Panc1 (cell line): Measurements from ENCODE around the gene GPRC5D. TPM values are rescaled to one million over a fixed set of nuclear protein-coding genes. Genes with fewer than 3 reads are reported as not detected.

Experiments used
- ATAC-seq: fragments of 200-7000 bp; cut with Tn5 transposase; 2 replicates; pipeline ENCODE4 v1.9.1; 2020; ENCODE audit warnings: mild to moderate bottlenecking, moderate library complexity
- BruUV-seq: library from RNA; stranded (reverse); fragments of 400-500 nt; replicated peaks from 2 replicates; lab custom pipeline; 2021; lab: Mats Ljungman, UMichigan
- CTCF ChIA-PET: fragments of 300-600 bp; sonication (Branson Sonifier 250); formaldehyde crosslinking; loops from one replicate; lab custom pipeline; 2022; ENCODE audit warnings: antibody characterized with exemption; lab: Charles Lee
- POLR2A ChIA-PET: fragments of 300-600 bp; sonication (Branson Sonifier 250); formaldehyde crosslinking; loops from one replicate; lab custom pipeline; 2022; ENCODE audit warnings: antibody characterized with exemption; lab: Charles Lee
- DNase-seq: peaks from one replicate; pipeline ENCODE4 v3.0.0-alpha.2; 2010; ENCODE audit warnings: low read depth, low spot score
- H3K27ac ChIP-seq: 2 replicates; pipeline ENCODE4 v1.5.1; 2011; ENCODE audit warnings: mild to moderate bottlenecking, low read length, inconsistent platforms
- H3K27me3 ChIP-seq: fragments of 200-500 bp; sonication (Bioruptor generic); 2 replicates; pipeline ENCODE4 v1.6.0; 2014; ENCODE audit warnings: low read length, inconsistent platforms; ENCODE audit not compliant: control insufficient read depth, insufficient read depth
- H3K36me3 ChIP-seq: fragments of 200-500 bp; sonication (Bioruptor generic); 2 replicates; pipeline ENCODE4 v1.5.1; 2014; ENCODE audit warnings: inconsistent platforms, mild to moderate bottlenecking, low read length, moderate library complexity; ENCODE audit not compliant: control insufficient read depth, insufficient read depth
- H3K4me1 ChIP-seq: 2 replicates; pipeline ENCODE4 v1.5.1; 2011; ENCODE audit warnings: inconsistent platforms, mild to moderate bottlenecking, low read length, moderate library complexity; ENCODE audit not compliant: control insufficient read depth, insufficient read depth
- H3K4me3 ChIP-seq, 2 experiments: 2 replicates each; pipeline ENCODE4 v1.5.1; 2011 to 2012; ENCODE audit warnings: low read depth in 2 of 2, low read length in 2 of 2, mild to moderate bottlenecking in 2 of 2, inconsistent platforms in 1 of 2, moderate library complexity in 1 of 2
- H3K9me3 ChIP-seq: fragments of 200-500 bp; sonication (Bioruptor generic); 2 replicates; pipeline ENCODE4 v1.5.1; 2014; ENCODE audit warnings: low read depth, mild to moderate bottlenecking, inconsistent platforms, low read length, moderate library complexity; ENCODE audit not compliant: control insufficient read depth, insufficient read depth
- POLR2AphosphoS5 ChIP-seq: IDR thresholded peaks from 2 replicates; pipeline ENCODE4 v1.6.1; 2012; ENCODE audit warnings: mild to moderate bottlenecking, low read depth, low read length, moderate library complexity
- SIN3A ChIP-seq: IDR thresholded peaks from 2 replicates; pipeline ENCODE4 v1.6.1; 2012; ENCODE audit warnings: low read depth, mild to moderate bottlenecking, low read length, moderate library complexity, borderline replicate concordance; ENCODE audit not compliant: insufficient read depth
- TCF7L2 ChIP-seq: IDR thresholded peaks from 2 replicates; pipeline ENCODE4 v1.6.1; 2011; ENCODE audit warnings: mild to moderate bottlenecking, low read depth, low read length, inconsistent platforms
- in situ Hi-C: cut with HindIII; loops from 2 replicates; pipeline ENCODE4 v1.10.0; 2016; ENCODE audit warnings: low sequenced_read_pairs, low pct_unique_long_range_greater_than_20kb
- intact Hi-C: fragments of 100-400 bp; cut with micrococcal nuclease; formaldehyde crosslinking; loops from one replicate; pipeline ENCODE4 v1.10.0; 2022; ENCODE audit not compliant: unreplicated experiment
- total RNA-seq: library from RNA; stranded (reverse); gene quantifications from one replicate; pipeline ENCODE4 v1.2.1, GENCODE V29; 2021; ENCODE audit not compliant: unreplicated experiment
- TF ChIP-seq, protein P1 (sequence below): fragments of 450-650 bp; IDR thresholded peaks from 2 replicates; pipeline ENCODE4 v1.5.1; 2017; ENCODE audit warnings: mild to moderate bottlenecking
- TF ChIP-seq, protein P2 (sequence below), 2 experiments: IDR thresholded peaks; 2 replicates each; pipeline ENCODE4 v1.6.1; 2011 to 2012; ENCODE audit warnings: low read depth in 2 of 2, control low read depth in 1 of 2, low read length in 1 of 2, mild to moderate bottlenecking in 1 of 2, moderate library complexity in 1 of 2; ENCODE audit not compliant: insufficient read depth in 1 of 2

GPRC5D gene
- total RNA-seq, 1 experiment from 2014 or later = not detected

DNA sequence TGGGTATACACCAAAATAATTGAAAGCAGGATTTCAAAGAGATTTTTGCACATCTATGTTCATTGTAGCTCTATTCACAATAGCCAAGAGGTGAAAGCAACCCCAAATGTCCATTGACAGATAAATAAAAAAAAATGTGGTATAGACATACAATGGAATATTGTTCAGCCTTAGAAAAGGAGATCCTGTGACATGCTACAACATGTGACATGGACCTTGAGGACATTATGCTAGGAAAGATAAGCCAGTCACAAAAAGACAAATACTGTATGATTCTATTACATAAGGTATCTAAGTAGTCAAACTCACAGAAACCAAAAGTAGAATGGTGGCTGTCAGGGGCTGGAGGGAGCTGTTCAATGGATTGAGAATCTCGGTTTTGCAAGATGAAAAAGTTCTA is 12.1 kb downstream of the GPRC5D start:
- CTCF ChIA-PET = no interaction called here
- H3K27ac ChIP-seq = no peak overlapping the region
- no peak overlapping the region for H3K4me3 ChIP-seq
- POLR2A ChIA-PET = no interaction called here
- in situ Hi-C loops (no loop called here), intact Hi-C loops (no loop called here)
- H3K36me3 ChIP-seq = no peaks in the 10 kb centered on the region
- H3K27me3 ChIP-seq = no peaks in the 10 kb centered on the region
- no peaks in the 10 kb centered on the region for H3K4me1 ChIP-seq
- BruUV-seq = TSS peak; percentile 27
- TF ChIP-seq, protein P1, sequence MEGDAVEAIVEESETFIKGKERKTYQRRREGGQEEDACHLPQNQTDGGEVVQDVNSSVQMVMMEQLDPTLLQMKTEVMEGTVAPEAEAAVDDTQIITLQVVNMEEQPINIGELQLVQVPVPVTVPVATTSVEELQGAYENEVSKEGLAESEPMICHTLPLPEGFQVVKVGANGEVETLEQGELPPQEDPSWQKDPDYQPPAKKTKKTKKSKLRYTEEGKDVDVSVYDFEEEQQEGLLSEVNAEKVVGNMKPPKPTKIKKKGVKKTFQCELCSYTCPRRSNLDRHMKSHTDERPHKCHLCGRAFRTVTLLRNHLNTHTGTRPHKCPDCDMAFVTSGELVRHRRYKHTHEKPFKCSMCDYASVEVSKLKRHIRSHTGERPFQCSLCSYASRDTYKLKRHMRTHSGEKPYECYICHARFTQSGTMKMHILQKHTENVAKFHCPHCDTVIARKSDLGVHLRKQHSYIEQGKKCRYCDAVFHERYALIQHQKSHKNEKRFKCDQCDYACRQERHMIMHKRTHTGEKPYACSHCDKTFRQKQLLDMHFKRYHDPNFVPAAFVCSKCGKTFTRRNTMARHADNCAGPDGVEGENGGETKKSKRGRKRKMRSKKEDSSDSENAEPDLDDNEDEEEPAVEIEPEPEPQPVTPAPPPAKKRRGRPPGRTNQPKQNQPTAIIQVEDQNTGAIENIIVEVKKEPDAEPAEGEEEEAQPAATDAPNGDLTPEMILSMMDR = no peak
- TF ChIP-seq TCF7L2 = no peak
- no peak for TF ChIP-seq SIN3A
- no peak for TF ChIP-seq POLR2AphosphoS5
- TF ChIP-seq, protein P2, sequence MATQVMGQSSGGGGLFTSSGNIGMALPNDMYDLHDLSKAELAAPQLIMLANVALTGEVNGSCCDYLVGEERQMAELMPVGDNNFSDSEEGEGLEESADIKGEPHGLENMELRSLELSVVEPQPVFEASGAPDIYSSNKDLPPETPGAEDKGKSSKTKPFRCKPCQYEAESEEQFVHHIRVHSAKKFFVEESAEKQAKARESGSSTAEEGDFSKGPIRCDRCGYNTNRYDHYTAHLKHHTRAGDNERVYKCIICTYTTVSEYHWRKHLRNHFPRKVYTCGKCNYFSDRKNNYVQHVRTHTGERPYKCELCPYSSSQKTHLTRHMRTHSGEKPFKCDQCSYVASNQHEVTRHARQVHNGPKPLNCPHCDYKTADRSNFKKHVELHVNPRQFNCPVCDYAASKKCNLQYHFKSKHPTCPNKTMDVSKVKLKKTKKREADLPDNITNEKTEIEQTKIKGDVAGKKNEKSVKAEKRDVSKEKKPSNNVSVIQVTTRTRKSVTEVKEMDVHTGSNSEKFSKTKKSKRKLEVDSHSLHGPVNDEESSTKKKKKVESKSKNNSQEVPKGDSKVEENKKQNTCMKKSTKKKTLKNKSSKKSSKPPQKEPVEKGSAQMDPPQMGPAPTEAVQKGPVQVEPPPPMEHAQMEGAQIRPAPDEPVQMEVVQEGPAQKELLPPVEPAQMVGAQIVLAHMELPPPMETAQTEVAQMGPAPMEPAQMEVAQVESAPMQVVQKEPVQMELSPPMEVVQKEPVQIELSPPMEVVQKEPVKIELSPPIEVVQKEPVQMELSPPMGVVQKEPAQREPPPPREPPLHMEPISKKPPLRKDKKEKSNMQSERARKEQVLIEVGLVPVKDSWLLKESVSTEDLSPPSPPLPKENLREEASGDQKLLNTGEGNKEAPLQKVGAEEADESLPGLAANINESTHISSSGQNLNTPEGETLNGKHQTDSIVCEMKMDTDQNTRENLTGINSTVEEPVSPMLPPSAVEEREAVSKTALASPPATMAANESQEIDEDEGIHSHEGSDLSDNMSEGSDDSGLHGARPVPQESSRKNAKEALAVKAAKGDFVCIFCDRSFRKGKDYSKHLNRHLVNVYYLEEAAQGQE (IDR thresholded peaks at IDR 0.05; ENCODE audit: insufficient read depth in 1 of 2, low read depth in 2 of 2, low read length in 1 of 2) = no peak
- no peaks in the 10 kb centered on the region for H3K9me3 ChIP-seq
- DNase-seq (no peak), ATAC-seq (no peak)

DNA sequence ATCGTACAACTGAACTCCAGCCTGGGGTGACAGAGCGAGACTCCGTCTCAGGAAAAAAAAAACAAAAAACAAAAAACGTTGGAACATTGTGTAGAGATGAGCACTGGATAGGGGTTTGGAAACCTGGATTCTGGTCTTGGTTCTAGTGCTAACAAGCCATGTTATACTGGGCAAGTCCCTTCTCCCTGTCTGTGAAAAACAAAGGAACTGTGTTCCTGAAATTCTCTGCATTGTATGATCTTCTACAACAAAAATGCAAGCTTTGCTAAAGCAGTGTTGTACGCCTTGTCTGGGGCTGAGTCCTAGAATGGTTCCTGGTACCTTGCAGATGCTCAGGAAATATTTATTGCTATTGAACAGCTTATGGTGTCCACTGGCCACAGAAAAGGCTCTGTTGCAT is 13.4 kb downstream of the GPRC5D start:
- intact Hi-C loops = no loop called here
- H3K9me3 ChIP-seq = no peaks in the 10 kb centered on the region
- no TSS peak for BruUV-seq
- no peaks in the 10 kb centered on the region for H3K4me1 ChIP-seq
- H3K27me3 ChIP-seq = no peaks in the 10 kb centered on the region
- H3K4me3 ChIP-seq = no peak overlapping the region
- CTCF ChIA-PET = no interaction called here
- POLR2A ChIA-PET = interaction anchor here (0.6 kb wide), 1 partner anchor 549 kb away, joined by 3 read pairs; no protein-coding TSS in a partner anchor
- H3K36me3 ChIP-seq = no peaks in the 10 kb centered on the region
- no peak for DNase-seq
- in situ Hi-C loops = no loop called here
- no peak overlapping the region for H3K27ac ChIP-seq
- ATAC-seq = no peak
- TF ChIP-seq, protein P2 (IDR thresholded peaks at IDR 0.05; ENCODE audit: insufficient read depth in 1 of 2, low read depth in 2 of 2, low read length in 1 of 2) = no peak
- TF ChIP-seq, protein P1 = no peak
- no peak for TF ChIP-seq TCF7L2
- no peak for TF ChIP-seq SIN3A
- TF ChIP-seq POLR2AphosphoS5 = no peak
